Tibial artery (tissue), 4 donors: ENCODE measurements around the gene WDR43.
A peak's percentile ranks its signal among the peaks of the same experiment; 100 is the strongest.

Source experiments
- DNase-seq, 2 donors: peaks; one replicate each; pipeline ENCODE4 v3.0.0-alpha.2; 2019
- H3K27ac ChIP-seq, 2 donors: fragments of 200-600 bp; sonication (generic) in 1 of 2; 1 replicate in 1 of 2; 2 replicates in 1 of 2; pipeline ENCODE4 v1.5.1; 2018 to 2019; ENCODE audit warnings: mild to moderate bottlenecking in 1 of 2
- H3K27me3 ChIP-seq, 2 donors: fragments of 200-600 bp; sonication (generic) in 1 of 2; one replicate each; pipeline versions ENCODE4 v1.5.1 to v1.6.0; 2016 to 2019
- H3K36me3 ChIP-seq, 3 donors: fragments of 200-600 bp; sonication (generic) in 2 of 3; one replicate each; pipeline ENCODE4 v1.5.1; 2016 to 2019; ENCODE audit warnings: mild to moderate bottlenecking in 2 of 3
- H3K4me1 ChIP-seq, 4 donors: fragments of 200-600 bp; sonication (generic) in 2 of 4; 1 replicate in 3 of 4; 2 replicates in 1 of 4; pipeline ENCODE4 v1.5.1; 2016 to 2019
- H3K4me3 ChIP-seq, 2 donors: fragments of 200-600 bp; sonication (generic) in 1 of 2; 1 replicate in 1 of 2; 2 replicates in 1 of 2; pipeline ENCODE4 v1.5.1; 2018 to 2019; ENCODE audit warnings: mild to moderate bottlenecking in 2 of 2
- H3K9me3 ChIP-seq, 3 donors: fragments of 200-600 bp; sonication (generic) in 1 of 3; one replicate each; pipeline ENCODE4 v1.5.1; 2016 to 2019
- intact Hi-C: fragments of 100-400 bp; cut with DNase I; formaldehyde crosslinking; loops from one replicate; pipeline ENCODE4 v1.15.0; 2023; ENCODE audit warnings: low total_unique reads
- TF ChIP-seq, protein P1 (sequence below), 2 experiments: fragments of 200-600 bp in 1 of 2; fragments of 450-650 bp in 1 of 2; IDR thresholded peaks; one replicate each; pipeline ENCODE4 v1.5.1; 2017 to 2019; ENCODE audit warnings: antibody characterized with exemption in 2 of 2, mild to moderate bottlenecking in 1 of 2, moderate library complexity in 1 of 2

Gene WDR43

DNA sequence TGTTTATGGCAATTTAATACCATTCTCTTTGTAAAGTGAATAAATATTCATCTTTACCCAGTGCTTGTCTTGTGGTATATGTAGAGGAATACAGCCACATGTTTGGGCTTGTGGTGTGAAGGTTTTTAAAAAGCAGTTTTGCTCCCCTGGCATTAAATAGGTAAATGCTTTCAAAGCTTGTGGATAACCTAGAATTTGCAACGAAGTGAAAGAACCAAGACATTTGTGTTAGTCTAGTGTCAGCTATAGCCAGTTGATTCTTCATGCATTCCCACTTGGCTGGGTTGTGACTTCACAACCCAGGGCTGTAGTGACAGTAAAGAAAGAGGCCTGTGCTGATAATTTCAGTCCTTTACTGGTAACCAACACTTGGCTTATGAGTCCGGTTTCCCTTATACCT is 53.7 kb downstream of the WDR43 start:
- TF ChIP-seq, protein P1, sequence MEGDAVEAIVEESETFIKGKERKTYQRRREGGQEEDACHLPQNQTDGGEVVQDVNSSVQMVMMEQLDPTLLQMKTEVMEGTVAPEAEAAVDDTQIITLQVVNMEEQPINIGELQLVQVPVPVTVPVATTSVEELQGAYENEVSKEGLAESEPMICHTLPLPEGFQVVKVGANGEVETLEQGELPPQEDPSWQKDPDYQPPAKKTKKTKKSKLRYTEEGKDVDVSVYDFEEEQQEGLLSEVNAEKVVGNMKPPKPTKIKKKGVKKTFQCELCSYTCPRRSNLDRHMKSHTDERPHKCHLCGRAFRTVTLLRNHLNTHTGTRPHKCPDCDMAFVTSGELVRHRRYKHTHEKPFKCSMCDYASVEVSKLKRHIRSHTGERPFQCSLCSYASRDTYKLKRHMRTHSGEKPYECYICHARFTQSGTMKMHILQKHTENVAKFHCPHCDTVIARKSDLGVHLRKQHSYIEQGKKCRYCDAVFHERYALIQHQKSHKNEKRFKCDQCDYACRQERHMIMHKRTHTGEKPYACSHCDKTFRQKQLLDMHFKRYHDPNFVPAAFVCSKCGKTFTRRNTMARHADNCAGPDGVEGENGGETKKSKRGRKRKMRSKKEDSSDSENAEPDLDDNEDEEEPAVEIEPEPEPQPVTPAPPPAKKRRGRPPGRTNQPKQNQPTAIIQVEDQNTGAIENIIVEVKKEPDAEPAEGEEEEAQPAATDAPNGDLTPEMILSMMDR (IDR thresholded peaks at IDR 0.05): no peak
- no peak for DNase-seq
- intact Hi-C loops: no loop called here
- Histone ChIP-seq H3K4me1 (peaks cover 0 to 3% (median 0%) of the 10 kb centered on the region in 4 donors), H3K36me3 (peaks cover 13 to 58% (median 51%) of the 10 kb centered on the region in 3 donors), H3K4me3 (no peak overlapping the region), H3K9me3 (no peaks in the 10 kb centered on the region), H3K27me3 (no peaks in the 10 kb centered on the region), H3K27ac (no peak overlapping the region)

DNA sequence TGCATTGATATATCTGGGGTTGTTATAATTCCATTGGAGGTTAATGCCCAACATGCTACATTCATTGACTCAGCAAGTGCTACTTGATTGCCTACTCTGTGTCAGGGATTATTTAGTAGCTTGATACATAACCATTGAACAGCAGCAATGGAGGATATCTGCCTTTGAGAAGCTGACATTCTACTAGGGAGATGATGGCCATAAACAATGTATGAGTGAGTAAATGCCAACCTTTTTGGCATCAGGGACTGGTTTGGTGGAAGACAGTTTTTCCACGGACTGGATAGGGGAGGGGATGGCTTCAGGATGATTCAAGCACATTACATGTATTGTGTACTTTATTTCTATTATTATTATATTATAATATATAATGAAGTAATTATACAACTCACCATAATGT is 54.7 kb downstream of the WDR43 start:
- Histone ChIP-seq H3K9me3 (no peaks in the 10 kb centered on the region), H3K4me3 (no peak overlapping the region), H3K27me3 (no peaks in the 10 kb centered on the region), H3K36me3 (peaks cover 6 to 47% (median 41%) of the 10 kb centered on the region in 3 donors), H3K27ac (no peak overlapping the region), H3K4me1 (peaks cover 0 to 3% (median 0%) of the 10 kb centered on the region in 4 donors)
- intact Hi-C loops: no loop called here
- DNase-seq: no peak
- TF ChIP-seq, protein P1 (IDR thresholded peaks at IDR 0.05): no peak

DNA sequence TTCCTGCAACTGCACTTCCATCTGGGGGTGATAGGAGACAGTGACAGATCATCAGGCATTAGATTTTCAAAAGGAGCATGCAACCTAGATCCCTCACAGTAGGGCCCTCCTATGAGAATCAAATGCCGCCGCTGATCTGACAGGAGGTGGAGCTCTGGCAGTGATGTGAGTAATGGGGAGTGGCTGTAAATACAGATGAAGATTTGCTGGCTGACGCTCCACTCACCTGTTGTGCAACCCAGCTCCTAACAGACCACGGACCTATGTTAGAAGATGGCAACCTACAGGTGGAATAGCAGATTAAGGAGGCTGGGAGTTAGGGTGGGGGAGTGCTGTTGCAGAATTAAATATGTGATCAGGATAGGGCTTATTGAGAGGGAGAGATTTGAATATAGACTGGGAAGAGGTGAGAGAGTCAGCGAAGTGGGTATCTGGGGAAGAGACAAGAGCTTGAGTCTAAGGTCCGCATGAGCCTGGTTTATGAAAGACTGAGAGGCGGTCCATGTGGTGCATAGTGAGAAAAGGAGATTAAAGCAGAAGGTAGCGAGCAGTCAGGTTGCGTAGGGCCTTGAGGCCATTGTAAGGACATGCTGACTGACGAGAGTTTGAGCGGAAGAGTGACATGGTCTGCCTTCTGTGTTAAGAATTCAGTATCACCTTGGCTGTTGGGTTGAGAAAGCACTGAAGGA is 55.3 kb downstream of the WDR43 start:
- TF ChIP-seq, protein P1 (IDR thresholded peaks at IDR 0.05): no peak
- peaks cover 6 to 43% (median 35%) of the 10 kb centered on the region in 3 donors for H3K36me3 ChIP-seq
- H3K4me3 ChIP-seq: no peak overlapping the region
- peaks cover 0 to 3% (median 0%) of the 10 kb centered on the region in 4 donors for H3K4me1 ChIP-seq
- H3K27me3 ChIP-seq: no peaks in the 10 kb centered on the region
- DNase-seq: no peak
- intact Hi-C loops: no loop called here
- H3K27ac ChIP-seq: no peak overlapping the region
- H3K9me3 ChIP-seq: no peaks in the 10 kb centered on the region

DNA sequence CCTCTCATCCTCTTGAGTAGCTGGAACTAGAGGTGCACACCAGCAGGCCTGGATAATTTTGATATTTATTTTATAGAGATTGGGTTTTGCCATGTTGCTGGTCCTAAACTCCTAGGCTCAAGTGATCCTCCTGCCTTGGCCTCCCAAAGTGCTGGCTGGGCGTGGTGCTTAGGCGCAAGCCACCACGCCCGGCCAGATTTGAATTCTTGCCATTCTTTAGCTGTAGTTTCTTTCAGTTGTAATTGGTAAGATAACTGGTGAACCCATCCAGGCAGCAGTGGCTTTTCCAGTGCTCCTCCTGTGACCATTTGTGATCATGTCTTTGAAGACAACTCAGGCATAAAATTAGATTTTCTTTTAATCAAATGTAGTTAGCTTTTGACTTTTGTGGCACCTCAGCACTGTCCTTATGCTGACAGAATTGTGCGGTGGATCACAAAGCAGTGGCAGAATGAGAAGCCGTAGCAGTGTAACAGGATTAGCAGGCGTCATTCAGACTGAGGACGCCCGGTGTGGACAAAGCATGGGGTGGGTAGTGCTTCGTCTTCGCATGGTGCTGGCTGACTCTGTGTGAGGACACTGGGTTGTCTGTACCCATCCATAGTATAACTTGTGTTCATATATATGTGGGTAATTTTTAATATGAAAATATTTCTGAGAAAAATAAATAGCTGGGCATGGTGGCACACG is 56.6 kb downstream of the WDR43 start:
- no peaks in the 10 kb centered on the region for H3K27me3 ChIP-seq
- peaks cover 0 to 3% (median 0%) of the 10 kb centered on the region in 4 donors for H3K4me1 ChIP-seq
- H3K27ac ChIP-seq: no peak overlapping the region
- TF ChIP-seq, protein P1 (IDR thresholded peaks at IDR 0.05): no peak
- H3K9me3 ChIP-seq: no peaks in the 10 kb centered on the region
- intact Hi-C loops: no loop called here
- no peak overlapping the region for H3K4me3 ChIP-seq
- no peak for DNase-seq
- H3K36me3 ChIP-seq: peaks cover 6 to 30% (median 24%) of the 10 kb centered on the region in 3 donors

DNA sequence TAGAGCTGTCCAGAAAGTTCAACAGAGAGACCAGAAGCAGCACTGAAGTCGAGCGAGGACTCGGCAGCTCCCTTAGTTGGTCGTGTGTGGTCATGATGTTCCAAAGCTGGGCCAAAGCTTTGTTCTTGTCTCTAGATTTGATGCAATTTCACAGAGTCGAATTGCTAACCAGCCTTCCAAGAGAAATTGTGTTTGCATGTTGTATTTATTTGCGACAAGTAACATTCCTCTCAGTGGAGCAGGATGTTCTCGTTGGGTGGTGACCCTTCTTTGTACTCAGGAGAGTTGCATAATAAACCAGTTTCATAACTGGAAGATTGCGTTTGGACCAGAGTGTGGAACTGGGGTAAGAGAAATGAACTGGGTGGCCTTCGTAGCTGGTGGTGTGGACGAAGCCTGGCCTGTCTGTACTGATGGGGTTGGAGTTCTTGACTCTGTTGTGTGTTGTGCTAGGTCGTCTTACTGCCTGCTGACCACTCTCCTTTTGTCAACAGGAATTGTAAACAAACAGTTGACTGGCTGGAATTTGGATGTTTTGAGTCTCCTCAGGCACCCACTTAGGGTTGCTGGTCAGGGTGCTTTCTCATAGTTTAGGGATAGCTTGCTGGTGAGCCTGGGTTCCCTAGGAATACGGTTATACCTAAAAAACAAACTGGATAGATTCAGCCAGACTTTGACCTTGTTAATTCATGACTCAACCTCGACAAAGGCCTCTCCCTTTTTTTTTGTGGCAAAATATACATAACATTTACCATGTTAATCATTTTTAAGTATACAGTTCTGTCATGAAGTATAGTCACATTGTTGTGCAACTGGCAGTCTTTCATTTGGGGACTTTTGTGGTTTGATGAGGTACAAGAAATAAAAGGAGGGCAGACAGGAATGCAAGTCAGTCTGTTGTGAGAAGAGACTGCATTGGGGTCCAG is 57.7 kb downstream of the WDR43 start:
- H3K4me3 ChIP-seq: no peak overlapping the region
- H3K27me3 ChIP-seq: no peaks in the 10 kb centered on the region
- TF ChIP-seq, protein P1 (IDR thresholded peaks at IDR 0.05): no peak
- peaks cover 1 to 19% (median 14%) of the 10 kb centered on the region in 3 donors for H3K36me3 ChIP-seq
- H3K9me3 ChIP-seq: no peaks in the 10 kb centered on the region
- intact Hi-C loops: no loop called here
- peak in 1 of 2 donors; percentile 58 for DNase-seq
- peak overlapping the region in 1 of 2 donors; percentile 5 for H3K27ac ChIP-seq
- peaks cover 0 to 10% (median 0%) of the 10 kb centered on the region in 4 donors for H3K4me1 ChIP-seq
